Muscle layer of colon (tissue), 2 donors: ENCODE data around the gene AGBL1.
"Not testable (repeated sequence)": the region's sequence is repeated elsewhere in the genome, so short reads cannot be mapped to it uniquely, and the experiment has no call there.

Experiments used
- H3K27ac ChIP-seq: one replicate; pipeline ENCODE4 v1.7.0; 2013; ENCODE audit warnings: low read depth, mild to moderate bottlenecking, low read length, moderate library complexity
- H3K27me3 ChIP-seq, 2 donors: one replicate each; pipeline ENCODE4 v1.7.0; 2013; ENCODE audit warnings: low read length in 2 of 2, mild to moderate bottlenecking in 2 of 2; ENCODE audit not compliant: insufficient read depth in 2 of 2, control insufficient read depth in 1 of 2
- H3K36me3 ChIP-seq: one replicate; pipeline ENCODE4 v1.7.0; 2013; ENCODE audit warnings: mild to moderate bottlenecking, low read length; ENCODE audit not compliant: insufficient read depth
- H3K4me1 ChIP-seq: one replicate; pipeline ENCODE4 v1.7.0; 2013; ENCODE audit warnings: mild to moderate bottlenecking, low read length; ENCODE audit not compliant: insufficient read depth
- H3K4me3 ChIP-seq, 2 donors: one replicate each; pipeline ENCODE4 v1.7.0; 2013; ENCODE audit warnings: low read length in 2 of 2, low read depth in 1 of 2, mild to moderate bottlenecking in 1 of 2, moderate library complexity in 1 of 2
- H3K9ac ChIP-seq: one replicate; pipeline ENCODE4 v1.7.0; 2013; ENCODE audit warnings: low read length
- H3K9me3 ChIP-seq: one replicate; pipeline ENCODE4 v1.7.0; 2013; ENCODE audit warnings: mild to moderate bottlenecking, low read length
- donor health status: abdominal sarcoma.
- donor health status: Adenocarcinoma of cecum.

AGBL1 gene

DNA sequence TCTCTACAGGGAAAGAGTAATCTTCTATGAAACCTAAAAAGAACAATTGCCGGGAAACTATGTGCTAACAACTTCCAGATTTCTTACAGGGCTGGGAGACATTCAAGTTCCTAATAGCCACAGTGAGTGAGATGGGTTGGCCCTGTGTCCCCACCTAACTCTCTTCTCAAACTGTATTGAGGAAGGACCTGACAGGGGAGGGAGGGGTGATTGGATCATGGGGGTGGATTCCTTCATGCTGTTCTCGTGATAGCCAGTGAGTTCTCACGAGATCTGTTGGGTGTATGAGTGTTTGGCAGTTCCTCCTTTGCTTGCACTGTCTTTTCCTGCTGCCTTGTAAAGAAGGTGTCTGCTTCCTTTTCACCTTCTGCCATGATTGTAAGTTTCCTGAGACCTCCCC lies 958.7 kb downstream of the AGBL1 start:
- H3K4me3 ChIP-seq = no peak overlapping the region
- H3K36me3 ChIP-seq = no peaks in the 10 kb centered on the region
- no peak overlapping the region for H3K27ac ChIP-seq
- no peaks in the 10 kb centered on the region for H3K4me1 ChIP-seq
- no peaks in the 10 kb centered on the region for H3K27me3 ChIP-seq
- no peak overlapping the region for H3K9ac ChIP-seq
- H3K9me3 ChIP-seq = no peaks in the 10 kb centered on the region

DNA sequence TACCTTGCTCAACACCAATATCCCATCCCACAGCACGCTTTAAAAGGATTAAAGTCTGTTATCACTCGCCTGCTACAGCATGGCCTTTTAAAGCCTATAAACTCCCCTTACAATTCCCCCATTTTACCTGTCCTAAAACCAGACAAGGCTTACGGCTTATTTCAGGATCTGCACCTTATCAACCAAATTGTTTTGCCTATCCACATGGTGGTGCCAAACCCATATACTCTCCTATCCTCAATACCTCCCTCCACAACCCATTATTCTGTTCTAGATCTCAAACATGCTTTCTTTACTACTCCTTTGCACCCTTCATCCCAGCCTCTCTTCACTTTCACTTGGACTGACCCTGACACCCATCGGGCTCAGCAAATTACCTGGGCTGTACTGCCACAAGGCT lies 962.9 kb downstream of the AGBL1 start:
- not testable (repeated sequence) for H3K9me3 ChIP-seq, H3K36me3 ChIP-seq, H3K4me3 ChIP-seq

DNA sequence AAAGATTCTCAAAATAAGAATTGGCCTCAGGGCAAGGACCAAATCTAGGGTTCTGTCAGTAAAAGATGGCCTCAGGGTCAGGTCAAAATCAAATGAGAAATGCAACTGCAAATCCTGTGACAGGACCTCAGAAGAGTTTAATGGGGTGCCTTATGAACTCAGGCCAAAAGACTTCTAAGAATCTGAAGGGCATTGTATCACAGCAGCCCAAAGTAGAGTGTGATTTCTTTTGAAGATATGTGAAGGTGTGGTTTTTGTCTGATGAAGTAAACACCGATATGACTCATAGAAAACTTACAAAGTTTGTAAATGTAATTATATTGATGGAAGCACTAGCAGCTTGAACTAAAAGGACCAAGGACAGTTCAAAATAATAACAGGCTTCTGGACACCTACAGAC lies 966.1 kb downstream of the AGBL1 start:
- Histone ChIP-seq H3K27me3 (no peaks in the 10 kb centered on the region), H3K4me3 (no peak overlapping the region), H3K36me3 (no peaks in the 10 kb centered on the region)

More for the DNA sequence above, 962.9 kb downstream of the AGBL1 start:
- not testable (repeated sequence) for H3K9ac ChIP-seq, H3K4me1 ChIP-seq, H3K27ac ChIP-seq, H3K27me3 ChIP-seq

DNA sequence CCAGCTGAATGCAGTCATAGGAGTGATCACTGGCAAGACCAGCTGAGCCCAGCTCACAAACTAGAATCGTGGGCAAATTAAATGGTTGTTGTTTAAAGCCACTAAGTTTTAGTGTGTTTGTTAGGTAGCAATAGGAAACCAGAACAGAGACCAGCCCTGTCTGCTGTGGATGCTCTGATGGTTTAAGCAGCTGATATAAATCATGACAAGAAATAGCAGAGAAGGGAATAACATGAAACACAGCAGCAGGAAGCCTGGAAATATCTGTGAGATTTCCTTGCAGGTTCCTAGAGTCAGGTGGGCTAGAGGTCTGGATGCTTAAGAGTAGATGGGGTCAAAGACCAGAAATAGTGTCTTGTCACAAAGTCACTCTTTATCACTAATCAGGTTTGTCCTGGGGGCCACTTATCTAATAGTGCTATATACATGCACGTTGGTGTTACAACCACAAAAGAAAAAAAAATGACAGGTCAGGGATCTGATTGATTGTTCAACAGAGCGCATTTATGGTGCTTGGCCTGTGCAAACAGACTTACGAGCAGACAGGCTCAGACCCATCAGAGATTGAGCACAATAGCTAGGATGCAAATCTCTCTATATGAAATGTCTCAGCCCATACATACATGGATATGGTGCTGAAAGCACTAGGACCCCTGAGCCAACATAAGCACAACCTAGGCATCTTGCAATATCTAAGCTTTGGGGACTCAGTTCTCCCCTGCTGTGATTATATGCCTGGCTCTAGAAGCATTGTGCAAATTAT lies 967.7 kb downstream of the AGBL1 start:
- no peak overlapping the region for H3K27ac ChIP-seq
- no peaks in the 10 kb centered on the region for H3K36me3 ChIP-seq
- H3K4me1 ChIP-seq = no peaks in the 10 kb centered on the region
- H3K27me3 ChIP-seq = no peaks in the 10 kb centered on the region
- no peaks in the 10 kb centered on the region for H3K9me3 ChIP-seq
- no peak overlapping the region for H3K4me3 ChIP-seq
- H3K9ac ChIP-seq = no peak overlapping the region

More for the DNA sequence above, 966.1 kb downstream of the AGBL1 start:
- Histone ChIP-seq H3K27ac (no peak overlapping the region), H3K9ac (no peak overlapping the region), H3K4me1 (no peaks in the 10 kb centered on the region), H3K9me3 (no peaks in the 10 kb centered on the region)
